Upper lobe of right lung (tissue), 1 donor: ENCODE results near the gene MXI1. TPM values are rescaled to one million over a fixed set of nuclear protein-coding genes. Genes with fewer than 3 reads are reported as not detected.

Source experiments
- ATAC-seq: fragments of 200-7000 bp; cut with Tn5 transposase; one replicate; pipeline ENCODE4 v1.9.1; 2020; ENCODE audit warnings: mild to moderate bottlenecking, moderate library complexity
- DNase-seq: peaks from one replicate; pipeline ENCODE4 v3.0.0-alpha.2; 2020
- H3K27ac ChIP-seq: fragments of 200-600 bp; one replicate; pipeline ENCODE4 v1.8.0; 2022
- H3K27me3 ChIP-seq: fragments of 200-600 bp; one replicate; pipeline ENCODE4 v1.8.0; 2022; ENCODE audit warnings: mild to moderate bottlenecking
- H3K36me3 ChIP-seq: fragments of 200-600 bp; one replicate; pipeline ENCODE4 v1.8.0; 2022
- H3K4me1 ChIP-seq: fragments of 200-600 bp; one replicate; pipeline ENCODE4 v1.8.0; 2022
- H3K4me3 ChIP-seq: fragments of 200-600 bp; one replicate; pipeline ENCODE4 v1.8.0; 2022; ENCODE audit warnings: mild to moderate bottlenecking
- H3K9me3 ChIP-seq: fragments of 200-600 bp; one replicate; pipeline ENCODE4 v1.8.0; 2022
- CTCF ChIP-seq: fragments of 200-600 bp; IDR thresholded peaks from one replicate; pipeline ENCODE4 v1.8.0; 2022; ENCODE audit warnings: antibody characterized with exemption
- intact Hi-C: fragments of 100-400 bp; cut with DNase I; formaldehyde crosslinking; loops from one replicate; pipeline ENCODE4 v1.11.0; 2022
- total RNA-seq: library from RNA; stranded (reverse); fragmentation: NEBNext Ultra II Directional; extraction: Animal tissue kit (Norgen Biotek cat#: 25700); gene quantifications from one replicate; pipeline ENCODE4 v1.2.1, GENCODE V29; 2021
- donor health status: DM: no; HTN: yes; CAD: no; lungs with severe emphysema.

The MXI1 gene
- total RNA-seq, 1 donor from 2014 or later, result 34.7 TPM

GRCh38 chr10:110284262-110284661 is 76.9 kb downstream of the MXI1 start:
- Histone ChIP-seq H3K27ac (no peak overlapping the region), H3K27me3 (no peaks in the 10 kb centered on the region), H3K4me1 (peaks cover under 1% of the 10 kb centered on the region), H3K4me3 (no peak overlapping the region), H3K9me3 (no peaks in the 10 kb centered on the region), H3K36me3 (peaks cover 52% of the 10 kb centered on the region)
- DNase-seq, result no peak
- ATAC-seq, result no peak
- intact Hi-C loops, result no loop called here
- TF ChIP-seq CTCF, result no peak

DNA sequence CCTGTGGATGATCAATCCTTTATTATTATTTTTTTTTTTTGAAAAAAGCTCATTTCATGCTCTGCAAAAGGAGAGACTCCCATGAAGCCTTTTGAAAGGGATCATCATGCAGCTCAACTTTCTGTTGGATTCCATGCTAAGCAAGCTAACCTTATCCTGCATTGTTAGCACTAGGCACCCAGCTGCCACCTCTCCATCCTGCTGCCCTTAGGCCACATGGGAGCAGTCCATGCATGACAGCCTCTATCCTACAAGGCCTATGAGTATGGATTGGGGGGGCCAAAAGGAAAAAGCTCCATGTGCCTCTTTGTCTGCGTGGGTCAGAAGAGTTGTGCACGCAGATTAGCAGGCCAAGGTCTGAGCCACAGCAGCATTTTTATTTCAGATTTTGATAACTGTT is 78.1 kb downstream of the MXI1 start:
- Histone ChIP-seq H3K27ac (no peak overlapping the region), H3K9me3 (no peaks in the 10 kb centered on the region), H3K36me3 (peaks cover 52% of the 10 kb centered on the region), H3K27me3 (no peaks in the 10 kb centered on the region), H3K4me1 (no peaks in the 10 kb centered on the region), H3K4me3 (no peak overlapping the region)
- TF ChIP-seq CTCF, result no peak
- no peak for DNase-seq
- intact Hi-C loops, result no loop called here
- ATAC-seq, result no peak

- TF ChIP-seq CTCF, result no peak
- Histone ChIP-seq H3K4me3 (no peak overlapping the region), H3K36me3 (peaks cover 61% of the 10 kb centered on the region), H3K9me3 (no peaks in the 10 kb centered on the region), H3K27me3 (no peaks in the 10 kb centered on the region), H3K4me1 (no peaks in the 10 kb centered on the region), H3K27ac (no peak overlapping the region)
- ATAC-seq, result no peak
- DNase-seq, result no peak
- intact Hi-C loops, result no loop called here
Observed at GRCh38 chr10:110286841-110287240, 79.4 kb downstream of the MXI1 start.

DNA sequence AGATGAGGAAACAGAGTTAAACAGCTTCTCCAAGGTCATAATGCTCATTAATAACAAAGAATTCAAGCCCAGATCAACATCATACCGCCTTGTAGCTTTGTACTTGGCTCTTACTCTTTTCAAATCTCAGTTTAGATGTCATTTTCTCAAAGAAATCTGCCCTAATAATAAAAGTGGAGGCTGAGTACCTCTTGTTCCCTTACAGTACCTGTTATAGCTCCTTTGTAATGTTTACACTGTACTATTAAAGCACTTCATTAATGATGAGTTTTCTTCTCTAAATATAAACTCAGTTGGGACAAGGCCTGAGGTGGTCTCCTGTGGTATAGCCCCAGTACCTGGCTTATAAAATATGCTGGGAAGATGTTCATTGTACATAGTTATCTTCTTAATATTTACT is 89.6 kb downstream of the MXI1 start:
- no peak for DNase-seq
- Histone ChIP-seq H3K4me1 (peaks cover 29% of the 10 kb centered on the region), H3K4me3 (no peak overlapping the region), H3K27me3 (no peaks in the 10 kb centered on the region), H3K27ac (no peak overlapping the region), H3K36me3 (peaks cover 93% of the 10 kb centered on the region), H3K9me3 (no peaks in the 10 kb centered on the region)
- intact Hi-C loops, result no loop called here
- no peak for TF ChIP-seq CTCF
- no peak for ATAC-seq

DNA sequence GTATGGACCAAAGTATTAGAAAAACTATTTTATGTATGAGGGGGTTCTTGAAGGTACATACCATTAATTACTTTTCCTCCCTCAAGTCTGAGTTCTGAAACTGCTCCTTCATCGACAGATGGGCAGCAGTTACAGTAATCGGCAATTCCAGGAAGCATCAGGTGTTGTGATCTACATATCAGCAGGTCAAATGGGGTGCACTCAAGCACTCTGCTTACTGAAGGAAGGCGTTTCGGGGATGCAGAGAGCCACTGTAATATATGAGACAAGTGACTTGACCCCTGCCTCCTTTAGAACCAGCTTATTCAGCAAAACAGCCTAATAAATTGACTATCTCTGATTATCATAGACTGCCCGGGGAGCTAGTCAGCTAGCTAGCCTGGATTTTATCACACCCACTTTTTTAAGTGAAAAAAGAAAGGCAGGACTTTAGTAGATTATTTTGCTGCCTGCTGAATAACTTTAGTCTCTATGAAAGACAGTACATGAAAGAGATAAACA is 93.1 kb downstream of the MXI1 start:
- DNase-seq (no peak), ATAC-seq (no peak)
- Histone ChIP-seq H3K27me3 (no peaks in the 10 kb centered on the region), H3K4me1 (peaks cover 45% of the 10 kb centered on the region), H3K27ac (no peak overlapping the region), H3K9me3 (no peaks in the 10 kb centered on the region), H3K36me3 (peaks cover 71% of the 10 kb centered on the region), H3K4me3 (no peak overlapping the region)
- intact Hi-C loops, result no loop called here
- TF ChIP-seq CTCF, result no peak

DNA sequence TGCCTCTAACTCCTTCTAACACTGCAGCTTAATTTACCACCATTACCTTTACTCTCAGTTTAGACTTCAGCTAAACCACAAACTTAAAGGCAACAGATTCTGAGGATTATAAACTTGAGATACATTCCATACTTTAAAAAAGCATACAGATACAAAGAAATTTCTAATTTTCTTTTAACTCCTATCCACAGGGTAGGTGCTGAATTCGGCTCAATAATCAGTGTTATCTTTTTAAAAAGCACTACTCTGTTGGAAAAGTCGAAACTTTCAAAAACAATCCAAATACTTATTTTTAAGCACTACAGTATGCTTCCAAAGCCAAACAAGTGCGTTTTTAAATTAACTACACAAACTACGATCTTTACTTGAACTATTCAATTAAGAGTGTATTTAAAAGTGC is 96.3 kb downstream of the MXI1 start:
- Histone ChIP-seq H3K4me1 (peaks cover 44% of the 10 kb centered on the region), H3K4me3 (peak overlapping the region; percentile 74), H3K27ac (no peak overlapping the region), H3K9me3 (no peaks in the 10 kb centered on the region), H3K36me3 (peaks cover 39% of the 10 kb centered on the region), H3K27me3 (no peaks in the 10 kb centered on the region)
- ATAC-seq (no peak), DNase-seq (no peak)
- intact Hi-C loops, result no loop called here
- no peak for TF ChIP-seq CTCF
